Frontal cortex (tissue), 4 donors: ENCODE data around the gene EEF2KMT. TPM values are rescaled to one million over a fixed set of nuclear protein-coding genes. Genes with fewer than 3 reads are reported as not detected.
"Not testable (repeated sequence)": the region's sequence is repeated elsewhere in the genome, so short reads cannot be mapped to it uniquely, and the experiment has no call there.

ENCODE experiments used
- DNase-seq, 2 donors: peaks; one replicate each; pipeline ENCODE4 v3.0.0; 2012; ENCODE audit warnings: low spot score in 2 of 2
- FAIRE-seq: peaks from 2 replicates; lab custom pipeline; 2012; peaks lifted over from hg19 to GRCh38; lab: Jason Lieb, UNC
- total RNA-seq: library from RNA; depleted of rRNA; stranded (reverse); fragments of >200 nt; gene quantifications from one replicate; pipeline ENCODE4 v1.2.3, GENCODE V29; 2014
- donor health status: control.
- donor health status: control.
- donor health status: control.

The EEF2KMT gene, protein sequence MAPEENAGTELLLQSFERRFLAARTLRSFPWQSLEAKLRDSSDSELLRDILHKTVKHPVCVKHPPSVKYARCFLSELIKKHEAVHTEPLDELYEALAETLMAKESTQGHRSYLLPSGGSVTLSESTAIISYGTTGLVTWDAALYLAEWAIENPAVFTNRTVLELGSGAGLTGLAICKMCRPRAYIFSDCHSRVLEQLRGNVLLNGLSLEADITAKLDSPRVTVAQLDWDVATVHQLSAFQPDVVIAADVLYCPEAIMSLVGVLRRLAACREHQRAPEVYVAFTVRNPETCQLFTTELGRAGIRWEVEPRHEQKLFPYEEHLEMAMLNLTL
- total RNA-seq: 4.1 TPM

- DNase-seq: peak; percentile 87 to 89
- not testable (repeated sequence) for FAIRE-seq
Measured at GRCh38 chr16:5097470-5098220, at the start of gene EEF2KMT. EEF2KMT (minus strand) TSS chr16:5097795; CDS start chr16:5097739, 56 bp downstream.

DNA sequence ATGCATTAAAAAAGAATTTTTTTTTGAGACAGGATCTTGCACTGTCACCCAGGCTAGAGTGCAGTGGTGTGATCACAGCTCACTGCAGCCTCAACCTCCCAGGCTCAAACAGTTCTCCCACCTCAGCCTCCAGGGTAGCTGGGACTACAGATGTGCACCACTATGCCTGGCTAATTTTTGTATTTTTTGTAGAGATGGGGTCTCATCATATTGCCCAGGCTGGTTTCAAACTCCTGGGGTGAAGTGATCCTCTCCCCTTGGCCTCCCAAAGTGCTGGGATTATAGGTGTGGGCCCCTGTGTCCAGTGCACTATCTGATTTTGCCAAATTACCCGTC is 47.0 kb upstream of the EEF2KMT start:
- not testable (repeated sequence) for FAIRE-seq, DNase-seq

DNA sequence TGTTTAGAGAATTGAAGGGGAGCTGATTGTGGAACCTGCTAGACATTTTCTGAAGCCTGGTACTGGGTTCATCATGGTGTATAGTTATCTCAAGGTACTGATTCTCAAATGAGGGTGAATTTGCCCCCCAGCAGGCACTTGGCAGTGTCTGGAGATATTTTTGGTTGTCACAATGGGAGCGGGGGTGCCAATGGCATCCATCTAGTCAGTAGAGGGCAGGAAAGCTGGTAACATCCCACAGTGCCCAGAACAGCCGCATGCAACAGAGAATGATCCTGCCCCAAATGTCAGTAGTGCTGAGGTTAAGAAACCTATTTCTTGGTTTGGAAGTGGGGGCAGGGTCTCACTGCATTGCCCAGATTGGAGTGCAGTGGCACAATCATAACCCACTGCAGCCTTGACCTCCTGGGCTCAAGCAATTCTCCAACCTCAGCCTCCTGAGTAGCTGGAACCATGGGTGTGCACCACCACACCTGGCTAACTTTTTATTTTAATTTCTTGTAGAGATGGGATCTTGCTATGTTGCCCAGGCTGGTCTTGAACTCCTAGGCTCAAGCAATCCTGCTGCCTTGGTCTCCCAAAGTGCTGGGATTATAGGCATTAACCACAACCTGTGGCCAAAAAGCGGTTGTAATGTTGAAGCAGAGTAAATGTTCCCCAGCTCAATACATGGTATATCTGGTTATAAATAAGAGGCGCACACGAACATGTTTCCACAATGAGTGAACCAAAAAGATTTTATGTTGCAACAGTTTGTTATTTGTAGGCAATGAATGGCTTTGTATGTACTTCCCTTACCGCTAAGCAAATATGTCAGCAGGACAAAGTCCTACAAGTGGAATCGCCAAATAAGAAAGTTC is 46.4 kb upstream of the EEF2KMT start:
- FAIRE-seq: no peak
- DNase-seq: no peak

DNA sequence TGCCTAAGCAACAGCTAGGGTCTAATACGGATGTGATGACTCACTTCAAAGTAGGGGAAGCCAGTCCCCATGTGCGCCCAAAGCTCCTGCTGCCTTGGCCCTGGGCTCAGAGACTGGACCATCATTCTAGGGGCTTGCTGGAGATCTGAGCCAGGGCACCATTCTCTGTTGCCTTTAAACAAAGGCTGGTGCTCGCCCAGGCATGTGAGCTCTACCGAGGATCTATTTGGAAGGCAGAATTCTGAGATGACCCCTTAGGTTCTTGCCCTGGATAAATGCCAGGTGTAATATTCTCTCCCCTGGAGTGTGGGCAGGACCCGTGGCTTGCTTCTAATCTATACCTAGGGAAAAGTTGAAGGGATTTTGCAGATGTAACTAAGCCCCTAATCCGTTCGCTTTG is 42.6 kb upstream of the EEF2KMT start:
- DNase-seq, FAIRE-seq: not testable (repeated sequence)

DNA sequence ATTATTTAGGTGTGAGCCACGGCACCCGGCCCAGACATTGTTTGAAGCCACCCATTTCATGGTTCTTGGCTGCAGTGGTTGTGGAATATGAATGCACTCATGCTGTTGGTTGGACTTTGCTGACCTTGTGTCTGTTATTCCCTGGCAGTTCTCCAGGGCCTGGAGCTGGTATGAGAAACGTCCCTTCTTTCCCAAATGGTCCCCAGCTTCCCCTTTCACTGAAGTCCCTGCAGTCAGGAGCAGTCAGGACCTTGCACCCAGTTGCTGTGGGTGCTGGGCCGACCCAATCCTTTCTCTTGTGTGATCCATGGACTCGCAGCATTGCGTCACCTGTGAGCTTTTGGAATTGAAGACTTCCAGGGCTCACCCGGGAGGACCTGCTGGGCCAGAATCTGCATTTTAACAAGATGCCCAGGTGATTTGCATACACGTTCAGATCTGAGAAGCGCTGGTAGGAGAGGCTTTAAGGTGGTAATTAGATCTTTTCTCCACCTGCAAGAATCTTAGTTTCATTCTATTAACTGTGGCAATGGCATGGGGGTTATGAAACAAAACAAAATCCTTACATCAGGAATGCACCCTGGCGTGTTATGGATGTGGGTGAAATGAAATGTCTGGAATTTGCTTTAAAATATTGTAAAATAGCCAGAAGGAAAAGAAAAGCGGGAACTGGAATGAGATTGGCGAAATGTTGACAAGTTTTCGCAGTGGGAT is 37.3 kb upstream of the EEF2KMT start:
- FAIRE-seq, DNase-seq: not testable (repeated sequence)

DNA sequence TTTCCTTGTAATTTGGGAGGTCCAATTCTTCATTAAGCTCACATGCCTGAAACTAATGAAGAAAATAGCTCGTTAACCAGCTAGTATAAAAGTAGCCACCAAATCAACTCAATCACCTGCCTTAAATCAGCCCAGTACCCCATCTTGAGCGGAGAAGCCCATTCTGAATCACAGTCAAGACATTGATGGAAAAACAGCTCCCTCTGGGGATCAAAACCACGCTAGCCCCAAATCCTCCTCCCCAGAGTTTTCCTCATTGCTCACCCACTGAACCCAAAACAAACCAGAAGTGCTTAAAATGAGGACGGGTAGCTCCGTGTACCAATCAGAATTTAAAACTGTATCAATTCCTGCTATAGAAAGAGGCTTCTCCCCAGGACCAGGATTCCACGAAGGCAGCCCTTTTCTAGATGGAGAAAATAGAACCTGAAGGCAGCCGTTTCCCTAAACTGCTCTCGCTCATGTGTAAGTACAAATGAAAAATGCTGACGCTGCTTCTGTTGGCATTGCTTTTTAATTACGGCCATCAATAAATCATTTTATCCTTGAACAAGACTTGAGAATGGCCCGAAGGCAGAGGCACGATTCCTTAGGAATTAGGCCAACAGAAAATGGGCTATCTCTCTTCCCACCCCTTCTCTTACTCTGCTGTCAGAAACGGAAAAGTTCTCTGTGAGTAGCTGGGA is 35.5 kb upstream of the EEF2KMT start:
- not testable (repeated sequence) for FAIRE-seq, DNase-seq

DNA sequence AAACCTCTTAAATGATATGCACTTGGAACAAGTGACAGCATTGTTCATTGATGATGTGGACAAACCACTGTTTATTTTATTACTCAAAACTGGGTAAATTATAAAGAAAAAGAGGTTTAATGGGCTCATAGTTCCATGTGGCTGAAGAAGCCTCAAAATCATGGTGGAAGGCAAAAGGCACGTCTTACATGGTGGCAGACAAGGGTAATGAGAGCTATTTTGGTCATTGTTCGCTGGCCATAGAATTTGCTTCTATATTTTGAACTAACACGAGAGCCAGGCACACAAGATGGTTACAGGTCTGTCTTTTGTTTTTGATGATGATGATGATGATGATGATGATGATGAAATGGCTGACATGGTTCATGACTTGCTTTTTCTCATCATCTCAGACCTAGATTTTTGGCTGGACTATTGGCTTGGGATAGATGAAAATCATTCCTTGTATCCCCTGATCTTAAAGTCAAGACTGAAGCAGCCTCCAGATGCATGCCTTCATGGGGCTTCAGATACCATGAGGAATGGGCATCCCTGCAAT is 33.9 kb upstream of the EEF2KMT start:
- not testable (repeated sequence) for DNase-seq, FAIRE-seq

DNA sequence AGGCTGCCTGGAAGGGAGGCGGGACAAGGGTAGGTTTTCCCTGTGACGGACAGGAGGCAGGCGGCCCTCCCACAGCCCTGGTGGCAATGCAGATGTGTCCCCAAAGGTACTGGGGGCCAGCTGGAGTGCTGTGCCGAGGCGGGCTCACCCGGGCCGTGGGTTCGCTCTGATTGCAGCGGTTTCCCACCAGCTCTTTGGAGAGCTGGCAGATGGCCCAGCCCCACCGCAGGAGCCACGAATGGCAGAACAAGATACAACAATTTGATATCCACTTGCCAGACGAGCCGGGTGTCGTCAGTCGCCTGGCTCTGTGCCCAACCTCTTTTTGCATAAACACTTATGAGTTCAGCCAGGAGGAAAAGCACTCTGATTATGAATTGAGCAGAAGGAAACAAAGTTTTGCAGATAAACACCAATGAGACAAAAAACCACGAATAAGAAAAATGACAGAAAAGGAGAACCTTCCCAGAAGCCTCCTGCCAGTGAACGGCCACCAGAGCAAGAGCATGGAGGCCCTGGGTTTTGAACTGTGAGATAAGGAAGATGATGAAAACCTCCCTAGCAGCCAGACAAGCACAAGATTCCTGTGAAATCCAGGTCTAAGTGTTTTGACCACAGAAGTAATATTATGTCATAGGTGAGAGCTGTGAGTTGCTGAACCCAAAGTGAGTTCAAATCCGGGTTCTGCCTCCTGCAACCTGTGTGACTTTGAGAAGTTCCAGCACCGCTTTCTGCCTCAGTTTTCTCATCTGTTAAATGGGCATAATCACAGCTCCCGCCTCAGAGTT is 19.9 kb upstream of the EEF2KMT start:
- DNase-seq: peak in 1 of 2 donors; percentile 26
- FAIRE-seq: not testable (repeated sequence)

DNA sequence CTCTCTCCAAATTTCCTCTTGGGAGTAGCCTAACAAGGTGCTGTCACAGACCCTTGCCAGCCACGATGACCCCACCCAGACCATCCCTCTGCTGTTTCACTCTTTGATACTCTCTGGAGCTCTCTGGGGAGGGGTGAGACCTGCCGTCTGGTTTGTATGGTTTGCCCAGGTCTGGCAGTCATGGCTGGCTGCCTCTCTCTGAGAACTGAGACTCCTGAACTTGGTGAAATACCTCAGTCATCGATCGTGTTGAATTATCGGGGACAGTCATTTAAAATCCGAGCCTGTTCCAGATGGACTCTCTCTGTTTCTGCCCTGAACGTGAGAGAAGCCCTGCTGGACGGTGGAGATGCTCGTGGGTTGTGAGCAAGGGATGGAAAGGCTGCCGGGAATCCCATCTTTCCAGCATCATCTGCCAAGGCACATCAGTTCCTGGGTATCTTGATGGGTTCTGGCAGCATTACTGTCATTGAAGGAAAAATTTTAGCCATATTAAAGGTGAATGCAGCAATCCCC is 19.2 kb upstream of the EEF2KMT start:
- DNase-seq, FAIRE-seq: not testable (repeated sequence)

GRCh38 chr16:5110933-5111332 is 13.3 kb upstream of the EEF2KMT start:
- FAIRE-seq, DNase-seq: not testable (repeated sequence)

DNA sequence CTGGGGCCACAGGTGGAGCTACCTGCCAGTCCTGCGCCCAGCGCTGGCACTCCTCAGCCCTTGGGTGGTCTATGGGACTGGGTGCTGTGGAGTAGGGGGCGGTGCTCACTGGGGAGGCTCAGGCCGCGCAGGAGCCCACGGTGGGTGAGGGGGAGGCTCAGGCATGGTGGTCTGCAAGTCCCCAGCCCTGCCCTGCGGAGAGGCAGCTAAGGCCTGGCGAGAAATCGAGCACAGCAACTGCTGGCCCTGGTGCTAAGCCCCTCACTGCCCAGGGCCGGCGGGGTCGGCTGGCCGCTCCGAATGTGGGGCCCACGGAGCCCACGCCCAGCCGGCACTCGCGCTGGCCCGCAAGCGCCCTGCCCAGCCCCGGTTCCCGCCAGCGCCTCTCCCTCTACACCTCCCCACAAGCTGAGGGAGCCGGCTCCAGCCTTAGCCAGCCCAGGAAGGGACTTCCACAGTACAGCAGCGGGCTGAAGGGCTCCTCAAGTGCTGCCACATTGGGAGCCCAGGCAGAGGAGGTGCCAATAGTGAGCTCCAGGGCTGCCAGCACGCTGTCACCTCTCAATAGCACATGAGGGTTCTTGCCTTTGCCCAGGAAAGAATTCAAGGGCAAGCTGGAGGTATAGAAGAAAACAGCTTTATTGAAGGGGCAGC is 11.0 kb upstream of the EEF2KMT start:
- FAIRE-seq (no peak), DNase-seq (no peak)

DNA sequence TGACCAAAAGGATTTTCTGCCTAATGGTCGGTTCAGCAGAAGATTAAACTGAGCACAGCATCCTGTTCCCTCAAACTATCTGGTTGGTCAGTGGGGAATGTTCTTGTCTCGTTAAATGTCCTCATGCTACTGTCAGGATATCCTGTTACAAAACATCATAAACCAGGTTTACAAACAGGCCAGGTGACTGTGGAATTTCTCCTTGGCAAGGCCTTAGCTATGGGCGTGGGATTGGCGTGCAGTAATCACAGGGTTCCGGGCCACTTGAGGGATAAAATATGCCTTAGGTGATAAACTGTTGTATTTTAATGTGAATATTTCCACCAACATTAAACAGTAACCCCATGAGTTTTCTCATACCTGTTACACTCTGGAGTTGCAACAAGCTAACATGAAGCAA is 7.4 kb upstream of the EEF2KMT start:
- FAIRE-seq, DNase-seq: not testable (repeated sequence)

DNA sequence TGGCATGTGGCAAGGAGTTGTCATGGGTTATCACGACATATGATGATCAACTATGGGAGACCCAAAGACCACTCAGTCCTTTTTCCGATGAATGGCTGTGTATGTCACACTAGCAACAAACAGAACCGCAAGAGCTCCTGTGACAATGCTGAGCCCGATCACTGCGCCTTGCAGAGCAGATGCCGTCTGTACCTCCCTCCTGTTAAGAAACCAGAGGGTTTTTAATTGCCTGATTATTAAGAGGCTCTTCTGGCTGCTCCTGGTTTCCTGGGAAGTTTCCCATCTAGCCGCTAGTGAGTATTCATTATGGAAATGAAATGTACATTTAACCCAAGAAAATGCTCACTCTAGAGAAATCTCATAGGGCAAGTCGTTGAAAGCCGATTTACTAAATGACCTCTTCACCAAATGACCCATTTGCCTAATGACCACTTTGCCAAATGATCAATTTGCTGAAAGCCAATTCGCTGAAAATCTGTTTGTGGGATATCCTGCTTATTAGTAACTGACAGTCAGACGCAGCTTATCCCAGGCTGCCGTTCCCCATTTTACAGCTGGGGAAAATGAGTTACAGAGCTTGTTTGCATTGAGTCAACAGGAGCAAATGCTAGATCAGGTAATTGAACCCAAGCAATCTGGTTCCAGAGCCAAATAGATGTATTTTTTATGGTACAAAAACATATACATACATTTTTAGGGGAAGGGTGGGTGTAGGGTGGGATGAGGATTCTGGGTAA is 5.9 kb upstream of the EEF2KMT start:
- FAIRE-seq, DNase-seq: not testable (repeated sequence)

GRCh38 chr16:5099174-5099573 is 1.6 kb upstream of the EEF2KMT start:
- not testable (repeated sequence) for FAIRE-seq, DNase-seq

DNA sequence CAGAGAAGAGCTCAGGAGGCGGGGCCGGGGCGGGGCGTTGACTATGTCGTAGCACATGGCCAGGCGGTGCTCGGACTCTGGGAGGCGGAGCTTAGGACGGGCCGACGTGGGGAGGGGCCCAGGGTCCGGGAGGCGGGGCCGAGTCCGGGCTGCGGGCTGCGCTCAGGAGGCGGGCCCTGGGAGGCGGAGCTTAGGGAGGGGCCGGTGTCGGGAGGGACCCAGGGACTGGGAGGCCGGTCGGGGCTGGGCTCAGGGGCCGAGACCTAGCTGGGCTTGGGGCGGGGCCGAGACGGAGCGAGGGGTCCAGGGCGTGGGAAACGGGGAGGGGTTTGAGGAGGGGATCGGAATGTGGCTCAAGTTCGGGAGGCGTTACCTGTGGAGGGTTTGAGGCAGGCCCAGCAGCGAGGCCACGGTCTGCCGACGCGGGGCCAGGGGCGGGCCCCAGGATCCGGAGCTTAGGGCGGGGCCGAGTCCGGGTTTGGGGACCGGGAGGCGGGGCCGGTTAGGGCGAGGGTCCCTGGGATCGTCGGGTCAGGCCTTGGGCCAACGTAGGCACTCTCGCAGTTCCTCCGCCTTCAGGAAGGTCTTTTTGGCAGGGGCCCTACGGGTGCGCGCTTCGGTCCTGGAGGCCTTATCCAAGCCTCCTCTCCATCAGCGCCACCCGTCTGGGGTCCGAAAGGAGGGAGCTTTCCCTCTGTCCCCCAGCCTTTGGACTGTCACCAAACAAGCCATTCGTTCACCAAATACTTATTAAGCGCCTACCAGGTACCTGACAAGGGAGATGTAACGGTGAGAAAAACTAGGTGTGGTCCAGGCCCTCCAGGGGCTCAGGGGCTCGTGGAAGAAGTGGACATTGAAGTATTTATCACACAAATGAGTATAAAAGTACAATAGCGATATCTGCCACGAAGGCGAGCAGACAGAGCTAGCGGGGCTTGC is 895 bp upstream of the EEF2KMT start:
- DNase-seq: not testable (repeated sequence)
- peak; percentile 91 for FAIRE-seq
